GM19463 (cell line): ENCODE results near the gene DLG3.
A peak's percentile ranks its signal among the peaks of the same experiment; 100 is the strongest.

Experiments
- ATAC-seq: cut with Tn5 transposase; IDR thresholded peaks from one replicate; pipeline ENCODE4 v1.9.1; 2021; ENCODE audit warnings: mild to moderate bottlenecking, moderate library complexity; ENCODE audit not compliant: unreplicated experiment

DLG3 gene

DNA sequence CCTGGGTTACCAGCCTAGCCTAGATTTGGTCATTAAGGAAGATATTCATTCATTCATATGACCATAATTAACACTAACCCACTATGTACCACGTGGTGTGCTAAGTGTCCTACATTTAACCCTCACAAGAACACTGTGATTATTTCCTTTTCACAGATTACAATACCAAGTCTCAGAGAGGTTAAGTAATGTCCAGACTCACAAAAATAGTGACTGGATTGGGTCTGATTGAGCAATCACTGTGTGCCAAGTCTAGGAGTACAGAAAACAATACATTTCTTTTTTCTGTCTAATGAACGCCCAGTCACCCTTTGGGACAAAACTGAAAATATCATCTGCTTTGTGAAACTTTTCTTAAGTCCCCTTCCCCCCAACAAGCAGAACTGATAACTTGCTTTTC lies 7.6 kb upstream of the DLG3 start:
- ATAC-seq: no peak

DNA sequence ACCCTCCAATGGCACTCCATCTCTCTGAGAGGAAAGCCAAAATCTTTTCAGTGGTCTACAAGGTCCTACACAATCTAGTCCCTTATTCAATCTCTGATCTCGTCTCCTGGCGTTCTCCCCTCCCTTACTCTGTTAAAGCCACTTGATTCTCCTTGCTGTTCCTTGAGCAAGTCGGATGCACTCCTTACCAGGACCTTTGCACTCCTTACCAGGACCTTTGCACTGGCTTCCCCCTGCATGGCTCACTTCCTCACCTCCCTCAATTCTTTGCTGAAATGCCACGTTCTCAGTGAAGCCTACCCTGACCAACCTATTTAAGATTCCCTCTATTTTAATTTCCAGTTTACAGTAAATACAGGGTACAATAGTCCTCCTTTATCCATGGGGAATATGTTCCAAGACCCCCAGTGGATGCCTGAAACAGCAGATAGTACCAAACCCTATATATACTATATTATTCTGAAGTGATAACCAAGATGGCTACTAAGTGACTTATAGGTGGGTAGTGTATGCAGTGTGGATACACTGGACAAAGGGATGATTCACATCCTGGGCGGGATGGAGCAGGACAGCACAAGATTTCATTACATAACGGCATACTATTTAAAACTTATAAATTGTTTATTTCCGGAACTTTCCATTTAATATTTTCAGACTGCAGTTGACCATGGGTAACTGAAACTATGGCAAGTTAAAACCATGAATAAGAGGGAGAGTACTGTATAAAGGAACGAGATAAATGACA lies 6.5 kb upstream of the DLG3 start:
- ATAC-seq: no peak

GRCh38 chrX:70439016-70439415 lies 5.6 kb upstream of the DLG3 start:
- no peak for ATAC-seq

- no peak for ATAC-seq
Measured at GRCh38 chrX:70442224-70442623, 2.4 kb upstream of the DLG3 start.

GRCh38 chrX:70444946-70445656 lies 466 bp downstream of the DLG3 start:
- ATAC-seq: peak; percentile 10

DNA sequence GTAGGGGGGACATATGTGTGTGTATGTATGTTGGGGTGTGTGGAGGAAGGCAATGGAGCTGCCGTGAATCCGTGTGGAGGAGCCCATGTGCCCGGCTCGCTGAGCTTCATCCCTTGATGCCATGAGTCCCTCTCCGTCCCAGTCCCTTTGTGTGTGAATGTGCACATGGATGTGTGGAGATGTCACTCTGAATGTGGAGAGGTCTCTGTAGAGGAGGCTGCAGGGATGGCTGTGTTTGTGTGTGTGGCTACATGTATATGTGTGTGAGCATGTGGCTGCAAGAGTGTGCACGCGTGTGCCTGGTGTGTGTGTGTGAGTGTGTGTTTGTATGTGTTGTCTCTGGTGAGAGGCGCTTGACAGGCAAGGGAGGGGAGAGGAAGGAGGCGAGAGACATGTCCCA lies 1.3 kb downstream of the DLG3 start:
- no peak for ATAC-seq

GRCh38 chrX:70446380-70447350 lies 2.0 kb downstream of the DLG3 start:
- no peak for ATAC-seq

DNA sequence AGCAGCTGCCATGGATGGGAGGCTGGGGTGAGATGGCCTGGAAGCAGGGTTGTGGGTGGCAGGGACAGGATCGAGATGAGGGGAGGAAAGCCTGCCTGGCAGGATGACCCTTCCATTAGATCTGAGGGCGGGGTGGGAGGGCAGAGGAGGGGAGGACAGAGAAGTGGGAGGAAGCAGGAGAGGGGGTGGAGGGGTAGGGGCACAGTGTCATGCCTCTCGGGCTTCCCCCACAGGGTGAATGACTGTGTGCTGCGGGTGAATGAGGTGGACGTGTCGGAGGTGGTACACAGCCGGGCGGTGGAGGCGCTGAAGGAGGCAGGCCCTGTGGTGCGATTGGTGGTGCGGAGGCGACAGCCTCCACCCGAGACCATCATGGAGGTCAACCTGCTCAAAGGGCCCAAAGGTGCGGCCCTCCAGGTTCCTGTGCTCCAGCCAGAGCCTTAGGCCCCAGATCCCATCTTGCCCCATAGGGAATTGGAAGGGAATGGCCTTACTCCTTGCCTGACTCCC lies 4.9 kb downstream of the DLG3 start:
- no peak for ATAC-seq

DNA sequence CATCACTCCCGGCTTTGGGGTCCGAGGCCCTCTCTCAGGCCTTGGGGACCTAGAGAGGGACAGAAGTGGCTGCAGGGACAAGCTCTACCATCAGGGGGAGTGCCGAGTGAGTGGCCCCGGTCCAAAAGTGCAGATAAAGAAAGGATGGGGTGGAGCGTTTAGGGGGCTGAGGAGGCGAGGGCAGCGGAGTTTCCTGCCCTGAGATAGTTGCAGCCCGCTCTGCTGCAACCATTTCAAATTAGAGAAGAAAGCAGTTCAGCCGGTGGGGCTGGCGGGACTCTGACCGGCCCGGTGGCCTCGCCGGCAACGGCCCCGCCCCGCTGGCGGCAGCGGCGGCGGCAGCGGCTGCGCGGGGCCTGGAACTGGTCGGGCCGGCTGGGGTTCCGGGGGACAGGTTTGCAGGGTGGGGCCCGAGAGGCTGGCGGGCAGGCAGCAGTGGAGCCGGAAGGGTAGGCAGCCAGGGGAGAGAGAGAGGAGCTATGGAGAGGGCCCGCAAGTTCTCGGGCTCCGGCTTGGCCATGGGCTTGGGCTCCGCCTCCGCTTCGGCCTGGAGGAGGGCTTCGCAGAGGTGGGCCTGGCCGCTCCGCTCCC lies 7.6 kb downstream of the DLG3 start:
- ATAC-seq: peak; percentile 37

DNA sequence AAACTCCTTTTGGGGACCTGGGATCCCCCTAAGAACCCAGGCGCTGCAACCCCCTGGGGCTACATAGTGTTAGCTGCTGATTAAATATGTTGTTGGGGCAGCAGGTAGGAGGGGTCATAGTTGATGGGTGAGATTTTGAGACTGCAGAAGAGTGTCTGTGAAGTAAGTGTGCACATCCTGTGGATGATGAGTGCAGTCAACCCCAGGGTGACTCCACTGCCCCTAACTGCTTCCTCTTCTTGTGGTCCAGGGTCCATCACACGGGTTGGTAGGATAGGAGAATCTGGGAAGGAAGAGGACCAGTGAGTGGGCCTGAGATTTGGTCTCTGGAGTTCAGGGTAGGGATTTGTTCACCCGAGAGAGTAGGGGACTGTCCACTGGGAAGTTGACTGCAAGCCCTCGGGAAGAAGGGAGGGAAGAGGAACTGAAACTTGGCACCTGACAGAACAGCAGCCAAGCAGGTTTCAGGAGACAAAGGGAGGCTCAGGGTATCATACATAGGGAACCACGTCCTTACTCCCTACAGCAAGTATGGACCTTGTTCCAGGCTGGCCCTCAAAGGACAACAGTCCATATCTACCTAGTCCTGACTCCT lies 8.5 kb downstream of the DLG3 start:
- no peak for ATAC-seq

GRCh38 chrX:70454441-70455365 lies 10.1 kb downstream of the DLG3 start:
- ATAC-seq: peak; percentile 46

- peak; percentile 25 for ATAC-seq
Measured at GRCh38 chrX:70455366-70456202, 10.9 kb downstream of the DLG3 start.

DNA sequence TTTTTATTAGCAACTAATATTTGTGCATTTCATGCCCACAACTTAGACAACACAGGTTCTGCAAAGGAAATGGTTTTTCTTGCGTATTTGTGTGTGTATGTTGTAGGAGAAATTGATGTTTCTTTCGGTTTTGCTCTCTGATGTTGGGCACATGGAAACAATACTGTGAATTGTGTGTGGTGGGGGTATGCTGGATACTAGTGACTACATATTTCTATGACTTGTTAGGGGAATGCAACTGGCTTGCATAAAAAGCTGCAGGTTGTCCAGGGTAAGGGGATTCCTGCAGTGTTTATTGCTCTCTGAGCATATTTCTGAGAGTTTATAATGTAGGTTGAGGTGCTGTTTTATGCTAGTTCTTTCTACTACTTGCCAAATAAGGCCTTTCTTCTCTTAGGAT lies 11.6 kb downstream of the DLG3 start:
- ATAC-seq: peak; percentile 18

DNA sequence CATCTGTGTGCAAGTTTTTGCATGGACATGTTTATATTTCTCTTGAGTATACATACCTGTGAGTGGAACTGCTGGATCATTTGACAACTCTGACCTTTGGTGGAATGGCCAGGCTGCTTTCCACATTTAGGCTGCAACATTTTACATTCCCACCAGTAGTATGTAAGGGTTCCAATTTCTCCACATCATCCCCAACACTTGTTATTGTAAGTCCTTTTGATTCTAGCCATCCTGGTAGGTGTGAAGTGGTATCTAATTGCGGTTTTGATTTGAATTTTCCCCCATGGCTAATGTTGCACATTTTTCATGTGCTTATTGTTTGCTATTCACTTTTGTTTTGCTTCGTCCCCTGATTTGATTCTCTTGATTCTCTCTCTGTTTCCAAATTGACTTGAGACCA lies 16.4 kb downstream of the DLG3 start:
- ATAC-seq: no peak

GRCh38 chrX:70464051-70464450 lies 19.4 kb downstream of the DLG3 start:
- no peak for ATAC-seq

- no peak for ATAC-seq
Measured at GRCh38 chrX:70466968-70467367, 22.3 kb downstream of the DLG3 start.

GRCh38 chrX:70468709-70469108 lies 24.1 kb downstream of the DLG3 start:
- ATAC-seq: no peak

DNA sequence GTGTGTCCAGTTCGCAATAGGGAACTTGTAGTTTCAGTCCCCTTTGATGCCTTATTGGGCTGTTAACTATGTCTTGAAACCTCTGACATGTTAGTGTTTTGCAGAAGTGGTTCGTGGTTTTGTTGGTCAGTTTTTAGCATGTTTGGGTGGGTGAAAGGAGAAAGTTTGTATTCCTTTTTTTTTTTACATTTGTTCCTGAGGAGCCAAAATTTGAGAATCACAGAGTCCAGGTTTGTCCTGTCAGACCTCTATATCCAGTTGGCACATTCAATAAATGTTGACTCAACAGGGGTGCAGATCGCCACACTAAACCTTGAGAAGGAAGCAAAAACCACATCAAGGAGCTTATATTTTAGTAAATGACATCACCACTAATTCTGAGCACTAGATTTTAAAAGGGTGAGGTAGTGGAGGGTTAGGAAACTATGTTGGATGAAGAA lies 26.2 kb downstream of the DLG3 start:
- ATAC-seq: peak; percentile 54
